H9 (cell line): Measurements from ENCODE around the gene PCDHGB2. TPM values are rescaled to one million over a fixed set of nuclear protein-coding genes. Genes with fewer than 3 reads are reported as not detected.

Experiments
- DNase-seq: peaks from one replicate; pipeline ENCODE4 v3.0.0-alpha.2; 2017
- H2AFZ ChIP-seq: one replicate; pipeline ENCODE4 v1.6.1; 2013; ENCODE audit warnings: mild to moderate bottlenecking, low read length, control low read depth, moderate library complexity
- H2AK5ac ChIP-seq: 2 replicates; pipeline ENCODE4 v1.6.1; 2013; ENCODE audit warnings: low read length, control low read depth, mixed read lengths; ENCODE audit not compliant: insufficient read length
- H2BK120ac ChIP-seq: one replicate; pipeline ENCODE4 v1.6.1; 2013; ENCODE audit warnings: low read depth, mild to moderate bottlenecking, low read length, control low read depth, inconsistent platforms; ENCODE audit not compliant: poor library complexity, severe bottlenecking
- H2BK12ac ChIP-seq: 2 replicates; pipeline ENCODE4 v1.6.1; 2013; ENCODE audit warnings: low read length, control low read depth, mixed read lengths, low read depth; ENCODE audit not compliant: insufficient read length
- H2BK15ac ChIP-seq: 2 replicates; pipeline ENCODE4 v1.6.1; 2013; ENCODE audit warnings: low read depth, low read length, control low read depth
- H2BK20ac ChIP-seq: one replicate; pipeline ENCODE4 v1.6.1; 2013; ENCODE audit warnings: low read depth, mild to moderate bottlenecking, low read length, control low read depth, inconsistent platforms; ENCODE audit not compliant: poor library complexity, severe bottlenecking
- H2BK5ac ChIP-seq: 2 replicates; pipeline ENCODE4 v1.6.1; 2013; ENCODE audit warnings: low read length, control low read depth, mixed read lengths; ENCODE audit not compliant: insufficient read length
- H3K14ac ChIP-seq: 2 replicates; pipeline ENCODE4 v1.6.1; 2013; ENCODE audit warnings: low read length, control low read depth; ENCODE audit not compliant: insufficient read depth
- H3K18ac ChIP-seq: 2 replicates; pipeline ENCODE4 v1.6.1; 2013; ENCODE audit warnings: low read depth, mild to moderate bottlenecking, mixed read lengths, low read length, control low read depth; ENCODE audit not compliant: insufficient read length
- H3K23ac ChIP-seq: 2 replicates; pipeline ENCODE4 v1.6.1; 2013; ENCODE audit warnings: low read length, control low read depth, mixed read lengths, low read depth; ENCODE audit not compliant: insufficient read length
- H3K23me2 ChIP-seq: 2 replicates; pipeline ENCODE4 v1.6.1; 2013; ENCODE audit warnings: low read depth, mild to moderate bottlenecking, mixed read lengths, low read length, control low read depth; ENCODE audit not compliant: insufficient read length, poor library complexity, severe bottlenecking
- H3K27ac ChIP-seq: 2 replicates; pipeline ENCODE4 v1.5.1; 2013; ENCODE audit warnings: low read length, control low read depth, mixed read lengths, low read depth; ENCODE audit not compliant: insufficient read length
- H3K27me3 ChIP-seq: 2 replicates; pipeline ENCODE4 v1.6.1; 2013; ENCODE audit warnings: low read length, control low read depth, inconsistent platforms; ENCODE audit not compliant: insufficient read depth
- H3K4ac ChIP-seq: 2 replicates; pipeline ENCODE4 v1.6.1; 2013; ENCODE audit warnings: low read depth, mild to moderate bottlenecking, control low read depth, inconsistent platforms, low read length, moderate library complexity
- H3K4me1 ChIP-seq: 2 replicates; pipeline ENCODE4 v1.6.1; 2013; ENCODE audit warnings: low read length, control low read depth, inconsistent platforms; ENCODE audit not compliant: insufficient read depth
- H3K4me2 ChIP-seq: 2 replicates; pipeline ENCODE4 v1.6.1; 2013; ENCODE audit warnings: low read length, control low read depth, mixed read lengths; ENCODE audit not compliant: insufficient read length, insufficient read depth
- H3K56ac ChIP-seq: 2 replicates; pipeline ENCODE4 v1.6.1; 2013; ENCODE audit warnings: low read depth, mild to moderate bottlenecking, mixed read lengths, low read length, control low read depth; ENCODE audit not compliant: insufficient read length
- H3K79me1 ChIP-seq: 2 replicates; pipeline ENCODE4 v1.6.1; 2013; ENCODE audit warnings: low read depth, mild to moderate bottlenecking, moderate library complexity, low read length, control low read depth, inconsistent platforms; ENCODE audit not compliant: insufficient read depth, poor library complexity, severe bottlenecking
- H3K79me2 ChIP-seq: 2 replicates; pipeline ENCODE4 v1.6.1; 2013; ENCODE audit warnings: low read length, control low read depth, inconsistent platforms; ENCODE audit not compliant: insufficient read depth
- H3K9ac ChIP-seq: 2 replicates; pipeline ENCODE4 v1.6.1; 2013; ENCODE audit warnings: low read length, control low read depth, mixed read lengths; ENCODE audit not compliant: insufficient read length; ENCODE audit errors: extremely low read depth
- H3K9me3 ChIP-seq: one replicate; pipeline ENCODE4 v1.6.1; 2013; ENCODE audit warnings: low read depth, low read length, inconsistent platforms; ENCODE audit not compliant: control insufficient read depth
- H3T11ph ChIP-seq: one replicate; pipeline ENCODE4 v1.6.1; 2013; ENCODE audit warnings: mild to moderate bottlenecking, low read length, control low read depth, inconsistent platforms
- H4K20me1 ChIP-seq: one replicate; pipeline ENCODE4 v1.6.1; 2013; ENCODE audit not compliant: control insufficient read depth, insufficient read length, insufficient read depth
- H4K5ac ChIP-seq: 2 replicates; pipeline ENCODE4 v1.6.1; 2013; ENCODE audit warnings: low read depth, mild to moderate bottlenecking, mixed read lengths, low read length, control low read depth; ENCODE audit not compliant: insufficient read length
- H4K8ac ChIP-seq: replicated peaks from 2 replicates; pipeline ENCODE4 v1.6.1; 2013; ENCODE audit warnings: low read length, control low read depth, mixed read lengths, low read depth; ENCODE audit not compliant: insufficient read length
- H4K91ac ChIP-seq: 2 replicates; pipeline ENCODE4 v1.6.1; 2013; ENCODE audit warnings: low read depth, mild to moderate bottlenecking, moderate library complexity, mixed read lengths, low read length, control low read depth; ENCODE audit not compliant: insufficient read length
- H3K27ac Mint-ChIP-seq, 3 experiments: 2 replicates in 2 of 3; 3 replicates in 1 of 3; pipeline ENCODE4 v1.8.0; 2020 to 2021; ENCODE audit warnings: mixed read lengths in 3 of 3, mild to moderate bottlenecking in 1 of 3, moderate library complexity in 1 of 3
- H3K27me3 Mint-ChIP-seq: 2 replicates; pipeline ENCODE4 v1.8.0; 2021; ENCODE audit warnings: low read depth, mild to moderate bottlenecking, moderate library complexity, mixed read lengths
- H3K36me3 Mint-ChIP-seq, 3 experiments: 2 replicates in 2 of 3; 3 replicates in 1 of 3; pipeline ENCODE4 v1.8.0; 2020 to 2021; ENCODE audit warnings: low read depth in 3 of 3, mixed read lengths in 3 of 3; ENCODE audit not compliant: insufficient read depth in 1 of 3
- H3K4me1 Mint-ChIP-seq, 2 experiments: 2 replicates each; pipeline ENCODE4 v1.8.0; 2020; ENCODE audit warnings: mixed read lengths in 2 of 2
- H3K4me3 Mint-ChIP-seq, 2 experiments: 2 replicates in 1 of 2; 3 replicates in 1 of 2; pipeline ENCODE4 v1.8.0; 2020 to 2021; ENCODE audit warnings: mild to moderate bottlenecking in 2 of 2, mixed read lengths in 2 of 2, moderate library complexity in 1 of 2
- H3K9me3 Mint-ChIP-seq, 2 experiments: 2 replicates in 1 of 2; 3 replicates in 1 of 2; pipeline ENCODE4 v1.8.0; 2020; ENCODE audit warnings: mild to moderate bottlenecking in 2 of 2, mixed read lengths in 2 of 2, moderate library complexity in 1 of 2
- CTCF ChIP-seq: fragments of 200-600 bp; sonication (generic); conservative IDR thresholded peaks from 3 replicates; pipeline ENCODE4 v1.8.0; 2021; ENCODE audit warnings: antibody characterized with exemption, mild to moderate bottlenecking
- WGBS: extraction: QIAGEN DNeasy Blood & Tissue Kit; methylation state at CpG from one replicate; pipeline ENCODE4 v1.1.7; 2013; ENCODE audit warnings: missing lambda C conversion rate, low lambda C conversion rate, mixed read lengths; ENCODE audit not compliant: insufficient read length; ENCODE audit errors: extremely low coverage; 5-methylcytosine and 5-hydroxymethylcytosine counted together
- total RNA-seq: library from RNA; stranded (reverse); gene quantifications from 2 replicates; pipeline ENCODE4 v1.2.1, GENCODE V29; 2021

The PCDHGB2 gene
- total RNA-seq, 1 experiment from 2014 or later: 3.8 TPM

- no peak for TF ChIP-seq CTCF
- Histone ChIP-seq H2AFZ (no peak within 1 kb of the TSS), H3K4me2 (no peak within 1 kb of the TSS), H3K18ac (no peak within 1 kb of the TSS), H3K79me2 (no peaks in the 10 kb centered on the region), H2AK5ac (no peak within 1 kb of the TSS), H3K14ac (no peak within 1 kb of the TSS), H3K9ac (no peak within 1 kb of the TSS), H3K56ac (no peak within 1 kb of the TSS), H2BK20ac (no peak within 1 kb of the TSS), H3K79me1 (no peaks in the 10 kb centered on the region), H2BK12ac (no peak within 1 kb of the TSS), H3K27me3 (no peaks in the 10 kb centered on the region), H4K20me1 (no peaks in the 10 kb centered on the region), H2BK5ac (no peak within 1 kb of the TSS), H3K9me3 (peaks cover 22% of the 10 kb centered on the region), H3K4ac (no peak within 1 kb of the TSS), H3T11ph (no peak within 1 kb of the TSS), H4K8ac (no peak within 1 kb of the TSS), H3K23me2 (no peaks in the 10 kb centered on the region), H3K23ac (no peak within 1 kb of the TSS), H2BK120ac (no peak within 1 kb of the TSS), H3K4me1 (no peaks in the 10 kb centered on the region), H3K27ac (no peak within 1 kb of the TSS), H2BK15ac (no peak within 1 kb of the TSS), H4K91ac (no peak within 1 kb of the TSS), H4K5ac (no peak within 1 kb of the TSS)
- peaks cover 46 to 65% (median 57%) of the 10 kb centered on the region in 3 experiments for H3K36me3 Mint-ChIP-seq
- WGBS: no CpG with 5 or more reads among the region's 34 CpGs
- peaks cover 7 to 15% of the 10 kb centered on the region in 2 experiments; a peak in 3 of 4 replicates for H3K4me1 Mint-ChIP-seq
- peaks cover 7% of the 10 kb centered on the region for H3K27me3 Mint-ChIP-seq
- DNase-seq: no peak
- no peak within 1 kb of the TSS for H3K4me3 Mint-ChIP-seq
- no peak within 1 kb of the TSS for H3K27ac Mint-ChIP-seq
- peaks cover 68 to 73% of the 10 kb centered on the region in 2 experiments for H3K9me3 Mint-ChIP-seq
Measured at GRCh38 chr5:141363952-141364660, 4.3 kb downstream of the PCDHGB2 start, which contains the start of gene PCDHGA5. TSS of gene PCDHGA5 (plus strand) at chr5:141364162. CDS start at chr5:141364331, 169 bp downstream.
